Neural cell (in vitro differentiated cells): ENCODE results near the gene KCNK2.

ENCODE experiments used
- CTCF ChIP-seq: fragments of 450-650 bp; IDR thresholded peaks from 2 replicates; pipeline ENCODE4 v1.5.1; 2014; ENCODE audit warnings: antibody characterized with exemption, mild to moderate bottlenecking, moderate library complexity; ENCODE audit not compliant: poor library complexity, severe bottlenecking
- EP300 ChIP-seq: fragments of 450-650 bp; conservative IDR thresholded peaks from 2 replicates; pipeline ENCODE4 v1.6.1; 2014; ENCODE audit warnings: antibody characterized with exemption, mild to moderate bottlenecking, moderate library complexity; ENCODE audit not compliant: poor library complexity, severe bottlenecking
- EZH2 ChIP-seq: fragments of 200-600, 300-800 bp; shearing (Covaris generic), sonication (generic); IDR thresholded peaks from 2 replicates; pipeline ENCODE4 v1.6.1; 2014; ENCODE audit warnings: antibody characterized with exemption, low read length, borderline replicate concordance, mild to moderate bottlenecking; ENCODE audit not compliant: insufficient read depth, poor library complexity, severe bottlenecking
- POLR2AphosphoS5 ChIP-seq: IDR thresholded peaks from 2 replicates; pipeline ENCODE4 v1.6.1; 2012
- RAD21 ChIP-seq: fragments of 450-650 bp; conservative IDR thresholded peaks from 2 replicates; pipeline ENCODE4 v1.6.1; 2014; ENCODE audit warnings: antibody characterized with exemption, mild to moderate bottlenecking, moderate library complexity
- REST ChIP-seq: IDR thresholded peaks from 2 replicates; pipeline ENCODE4 v1.6.1; 2012; ENCODE audit warnings: borderline replicate concordance

- TF ChIP-seq POLR2AphosphoS5 = no peak
- TF ChIP-seq CTCF = no peak
- no peak for TF ChIP-seq RAD21
- no peak for TF ChIP-seq EP300
- TF ChIP-seq EZH2 = no peak
- no peak for TF ChIP-seq REST
These were observed 30.1 kb upstream of the KCNK2 start for GRCh38 chr1:215052256-215053015.
